ENCODE data around the gene GEMIN2.

DNA sequence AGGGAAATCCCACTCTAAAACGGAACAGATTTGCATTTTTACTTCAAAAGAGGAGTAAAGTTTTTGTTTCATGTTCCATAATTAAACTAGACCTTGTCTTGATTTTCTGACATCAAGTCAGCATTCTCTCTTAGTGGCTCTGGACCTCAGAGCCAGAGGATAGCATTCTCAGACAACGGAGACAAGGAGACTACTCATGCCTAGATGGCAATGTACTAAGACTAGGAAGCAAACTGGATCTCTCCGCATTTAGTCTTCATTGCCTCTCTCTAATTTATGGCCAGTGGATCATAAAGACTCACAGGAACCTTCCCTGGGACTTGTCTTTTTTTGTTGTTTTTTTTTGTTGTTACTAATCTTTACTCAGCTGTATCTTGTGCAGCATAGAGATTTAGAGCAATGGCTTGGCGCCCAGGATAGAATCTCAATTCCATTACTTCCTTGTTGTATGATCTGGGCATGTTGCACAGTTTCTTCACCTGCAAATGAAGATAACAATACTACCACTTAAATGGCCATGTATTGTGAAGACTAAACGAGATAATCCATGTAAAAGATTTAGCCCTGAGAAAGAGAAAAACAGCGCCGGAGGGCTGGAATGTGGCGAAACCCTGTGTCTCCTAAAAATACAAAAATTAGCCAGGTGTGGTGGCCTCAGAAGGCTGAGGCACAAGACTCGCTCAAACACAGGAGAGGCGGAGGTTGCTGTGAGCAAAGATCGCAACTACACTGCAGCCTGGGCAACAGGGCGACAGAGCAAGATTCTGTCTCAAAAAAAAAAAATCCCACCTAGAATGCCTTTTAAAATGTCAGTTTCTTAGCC is 4.0 kb upstream of the GEMIN2 start:
- TF ChIP-seq, protein P1, sequence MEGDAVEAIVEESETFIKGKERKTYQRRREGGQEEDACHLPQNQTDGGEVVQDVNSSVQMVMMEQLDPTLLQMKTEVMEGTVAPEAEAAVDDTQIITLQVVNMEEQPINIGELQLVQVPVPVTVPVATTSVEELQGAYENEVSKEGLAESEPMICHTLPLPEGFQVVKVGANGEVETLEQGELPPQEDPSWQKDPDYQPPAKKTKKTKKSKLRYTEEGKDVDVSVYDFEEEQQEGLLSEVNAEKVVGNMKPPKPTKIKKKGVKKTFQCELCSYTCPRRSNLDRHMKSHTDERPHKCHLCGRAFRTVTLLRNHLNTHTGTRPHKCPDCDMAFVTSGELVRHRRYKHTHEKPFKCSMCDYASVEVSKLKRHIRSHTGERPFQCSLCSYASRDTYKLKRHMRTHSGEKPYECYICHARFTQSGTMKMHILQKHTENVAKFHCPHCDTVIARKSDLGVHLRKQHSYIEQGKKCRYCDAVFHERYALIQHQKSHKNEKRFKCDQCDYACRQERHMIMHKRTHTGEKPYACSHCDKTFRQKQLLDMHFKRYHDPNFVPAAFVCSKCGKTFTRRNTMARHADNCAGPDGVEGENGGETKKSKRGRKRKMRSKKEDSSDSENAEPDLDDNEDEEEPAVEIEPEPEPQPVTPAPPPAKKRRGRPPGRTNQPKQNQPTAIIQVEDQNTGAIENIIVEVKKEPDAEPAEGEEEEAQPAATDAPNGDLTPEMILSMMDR (IDR thresholded peaks at IDR 0.05; ENCODE audit: low read depth, low read length, poor library complexity, severe bottlenecking): no peak
- TF ChIP-seq EZH2phosphoT487 (IDR thresholded peaks at IDR 0.05; ENCODE audit: borderline replicate concordance, low read length): no peak

Measured in DOHH2 (cell line).